HepG2 (cell line): ENCODE results near the gene MRNIP. TPM values are rescaled to one million over a fixed set of nuclear protein-coding genes. Genes with fewer than 3 reads are reported as not detected.

ENCODE experiments used
- GABPB1 ChIP-seq: IDR thresholded peaks from 2 replicates; pipeline ENCODE4 v1.6.1; 2016; ENCODE audit warnings: mild to moderate bottlenecking, missing genetic modification reagents, moderate library complexity, missing compliant biosample characterization
- HMGA1 ChIP-seq: sonication (generic); formaldehyde crosslinking; conservative IDR thresholded peaks from 2 replicates; pipeline ENCODE4 v1.4.0; 2020; ENCODE audit warnings: missing genetic modification reagents
- ZFP36L1 ChIP-seq: sonication (generic); formaldehyde crosslinking; IDR thresholded peaks from 2 replicates; pipeline ENCODE4 v1.8.0; 2022; ENCODE audit warnings: mild to moderate bottlenecking, missing genetic modification reagents, moderate library complexity
- ZNF333 ChIP-seq: sonication (generic); formaldehyde crosslinking; IDR thresholded peaks from 2 replicates; pipeline ENCODE4 v1.4.0; 2020; ENCODE audit warnings: mild to moderate bottlenecking, missing genetic modification reagents, borderline replicate concordance
- ZNF343 ChIP-seq: sonication (generic); formaldehyde crosslinking; IDR thresholded peaks from 2 replicates; pipeline ENCODE4 v1.4.0; 2020; ENCODE audit warnings: mild to moderate bottlenecking, missing genetic modification reagents
- polyA plus RNA-seq, 8 experiments: library from polyadenylated mRNA; depleted of rRNA in 3 of 8; stranded (reverse) in 7 of 8; unstranded in 1 of 8; fragments of >200 nt; fragmentation: Illumina TruSeq in 4 of 8; extraction: Trizol in 4 of 8; gene quantifications; 2 replicates each; pipeline versions ENCODE4 v1.2.1 to v1.2.3, GENCODE V29; 2011 to 2016; ENCODE audit warnings: low read depth in 4 of 8, missing spikeins in 1 of 8, mixed read lengths in 1 of 8; ENCODE audit not compliant: insufficient read depth in 1 of 8
- total RNA-seq, 5 experiments: library from RNA; depleted of rRNA; stranded (reverse); fragments of >200 nt; fragmentation: Illumina TruSeq; extraction: Trizol; gene quantifications; 2 replicates each; pipeline ENCODE4 v1.2.3, GENCODE V29; 2016; ENCODE audit warnings: low read depth in 1 of 5
- TF ChIP-seq, protein P1 (sequence below): sonication (generic); formaldehyde crosslinking; IDR thresholded peaks from 2 replicates; pipeline ENCODE4; 2020; ENCODE audit warnings: missing genetic modification reagents, mild to moderate bottlenecking, borderline replicate concordance
- TF ChIP-seq, protein P2 (sequence below): sonication (generic); formaldehyde crosslinking; conservative IDR thresholded peaks from 2 replicates; pipeline ENCODE4 v1.4.0; 2020; ENCODE audit warnings: mild to moderate bottlenecking, missing genetic modification reagents, moderate library complexity
- TF ChIP-seq, protein P3 (sequence below): IDR thresholded peaks from 2 replicates; pipeline ENCODE4 v1.6.1; 2016
- TF ChIP-seq, protein P4 (sequence below): sonication (generic); formaldehyde crosslinking; IDR thresholded peaks from 2 replicates; pipeline ENCODE4 v1.5.0; 2020; ENCODE audit warnings: mild to moderate bottlenecking, missing genetic modification reagents, borderline replicate concordance
- TF ChIP-seq, protein P5 (sequence below): IDR thresholded peaks from 2 replicates; pipeline ENCODE4 v1.6.1; 2012; ENCODE audit warnings: inconsistent platforms
- TF ChIP-seq, protein P6 (sequence below): sonication (generic); formaldehyde crosslinking; IDR thresholded peaks from 2 replicates; pipeline ENCODE4 v1.5.0; 2020; ENCODE audit warnings: missing genetic modification reagents

The MRNIP gene
- total and polyA plus RNA-seq, 2 of the 13 experiments (the other 11 are each of a cell fraction or from before 2014, with no cell fraction given), result 15.5 to 34.1 TPM

DNA sequence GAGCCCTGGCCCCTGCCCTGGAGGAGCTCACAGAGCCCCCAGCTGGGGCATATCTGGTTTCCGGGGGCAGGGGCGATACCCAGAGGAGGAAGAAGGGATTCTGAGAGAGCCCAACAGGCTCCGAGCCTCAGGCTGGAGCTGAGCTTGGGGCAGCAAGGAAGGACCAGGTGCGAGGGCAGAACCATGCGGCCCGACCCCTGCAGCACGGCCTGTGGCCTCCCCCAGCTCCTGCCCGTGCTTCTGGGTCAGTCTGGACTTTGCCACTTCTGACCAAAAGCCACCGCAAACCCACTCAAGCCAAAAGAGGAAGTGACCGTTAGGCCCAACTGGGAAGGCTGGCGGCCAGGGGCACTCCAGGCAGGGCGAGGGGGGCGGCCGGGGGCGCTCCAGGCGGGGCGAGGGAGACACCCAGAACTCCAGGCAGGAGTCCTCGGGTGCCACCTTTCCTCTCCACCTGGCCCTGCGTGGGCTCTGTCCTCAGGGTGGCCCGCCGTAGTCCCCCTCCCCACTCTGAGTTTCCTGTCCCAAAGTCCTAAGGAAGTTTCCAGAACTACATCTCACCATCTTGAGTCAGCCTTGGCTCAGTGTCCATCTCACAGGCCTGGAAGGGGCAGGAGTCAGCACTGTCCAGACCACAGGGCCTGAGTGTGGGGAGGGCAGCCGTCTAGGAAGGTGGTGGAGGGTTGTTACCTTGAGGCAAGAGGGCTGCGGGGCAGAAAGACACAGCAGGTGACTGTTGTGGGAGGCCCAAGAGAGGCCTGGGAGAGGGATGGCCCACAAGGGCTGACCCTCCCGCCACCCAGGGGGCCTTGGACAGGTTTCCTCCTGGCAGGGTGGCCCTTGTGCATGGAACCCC, 65.8 kb downstream of the MRNIP start (continued):
- TF ChIP-seq, protein P1, sequence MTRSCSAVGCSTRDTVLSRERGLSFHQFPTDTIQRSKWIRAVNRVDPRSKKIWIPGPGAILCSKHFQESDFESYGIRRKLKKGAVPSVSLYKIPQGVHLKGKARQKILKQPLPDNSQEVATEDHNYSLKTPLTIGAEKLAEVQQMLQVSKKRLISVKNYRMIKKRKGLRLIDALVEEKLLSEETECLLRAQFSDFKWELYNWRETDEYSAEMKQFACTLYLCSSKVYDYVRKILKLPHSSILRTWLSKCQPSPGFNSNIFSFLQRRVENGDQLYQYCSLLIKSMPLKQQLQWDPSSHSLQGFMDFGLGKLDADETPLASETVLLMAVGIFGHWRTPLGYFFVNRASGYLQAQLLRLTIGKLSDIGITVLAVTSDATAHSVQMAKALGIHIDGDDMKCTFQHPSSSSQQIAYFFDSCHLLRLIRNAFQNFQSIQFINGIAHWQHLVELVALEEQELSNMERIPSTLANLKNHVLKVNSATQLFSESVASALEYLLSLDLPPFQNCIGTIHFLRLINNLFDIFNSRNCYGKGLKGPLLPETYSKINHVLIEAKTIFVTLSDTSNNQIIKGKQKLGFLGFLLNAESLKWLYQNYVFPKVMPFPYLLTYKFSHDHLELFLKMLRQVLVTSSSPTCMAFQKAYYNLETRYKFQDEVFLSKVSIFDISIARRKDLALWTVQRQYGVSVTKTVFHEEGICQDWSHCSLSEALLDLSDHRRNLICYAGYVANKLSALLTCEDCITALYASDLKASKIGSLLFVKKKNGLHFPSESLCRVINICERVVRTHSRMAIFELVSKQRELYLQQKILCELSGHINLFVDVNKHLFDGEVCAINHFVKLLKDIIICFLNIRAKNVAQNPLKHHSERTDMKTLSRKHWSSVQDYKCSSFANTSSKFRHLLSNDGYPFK (CRISPR knock-in tag), result no peak
- TF ChIP-seq, protein P2, sequence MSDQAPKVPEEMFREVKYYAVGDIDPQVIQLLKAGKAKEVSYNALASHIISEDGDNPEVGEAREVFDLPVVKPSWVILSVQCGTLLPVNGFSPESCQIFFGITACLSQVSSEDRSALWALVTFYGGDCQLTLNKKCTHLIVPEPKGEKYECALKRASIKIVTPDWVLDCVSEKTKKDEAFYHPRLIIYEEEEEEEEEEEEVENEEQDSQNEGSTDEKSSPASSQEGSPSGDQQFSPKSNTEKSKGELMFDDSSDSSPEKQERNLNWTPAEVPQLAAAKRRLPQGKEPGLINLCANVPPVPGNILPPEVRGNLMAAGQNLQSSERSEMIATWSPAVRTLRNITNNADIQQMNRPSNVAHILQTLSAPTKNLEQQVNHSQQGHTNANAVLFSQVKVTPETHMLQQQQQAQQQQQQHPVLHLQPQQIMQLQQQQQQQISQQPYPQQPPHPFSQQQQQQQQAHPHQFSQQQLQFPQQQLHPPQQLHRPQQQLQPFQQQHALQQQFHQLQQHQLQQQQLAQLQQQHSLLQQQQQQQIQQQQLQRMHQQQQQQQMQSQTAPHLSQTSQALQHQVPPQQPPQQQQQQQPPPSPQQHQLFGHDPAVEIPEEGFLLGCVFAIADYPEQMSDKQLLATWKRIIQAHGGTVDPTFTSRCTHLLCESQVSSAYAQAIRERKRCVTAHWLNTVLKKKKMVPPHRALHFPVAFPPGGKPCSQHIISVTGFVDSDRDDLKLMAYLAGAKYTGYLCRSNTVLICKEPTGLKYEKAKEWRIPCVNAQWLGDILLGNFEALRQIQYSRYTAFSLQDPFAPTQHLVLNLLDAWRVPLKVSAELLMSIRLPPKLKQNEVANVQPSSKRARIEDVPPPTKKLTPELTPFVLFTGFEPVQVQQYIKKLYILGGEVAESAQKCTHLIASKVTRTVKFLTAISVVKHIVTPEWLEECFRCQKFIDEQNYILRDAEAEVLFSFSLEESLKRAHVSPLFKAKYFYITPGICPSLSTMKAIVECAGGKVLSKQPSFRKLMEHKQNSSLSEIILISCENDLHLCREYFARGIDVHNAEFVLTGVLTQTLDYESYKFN, result peak; percentile 25; the same call in 1 of the 2 replicates
- TF ChIP-seq, protein P3, sequence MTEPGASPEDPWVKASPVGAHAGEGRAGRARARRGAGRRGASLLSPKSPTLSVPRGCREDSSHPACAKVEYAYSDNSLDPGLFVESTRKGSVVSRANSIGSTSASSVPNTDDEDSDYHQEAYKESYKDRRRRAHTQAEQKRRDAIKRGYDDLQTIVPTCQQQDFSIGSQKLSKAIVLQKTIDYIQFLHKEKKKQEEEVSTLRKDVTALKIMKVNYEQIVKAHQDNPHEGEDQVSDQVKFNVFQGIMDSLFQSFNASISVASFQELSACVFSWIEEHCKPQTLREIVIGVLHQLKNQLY (CRISPR knock-in tag), result no peak
- TF ChIP-seq, protein P4, sequence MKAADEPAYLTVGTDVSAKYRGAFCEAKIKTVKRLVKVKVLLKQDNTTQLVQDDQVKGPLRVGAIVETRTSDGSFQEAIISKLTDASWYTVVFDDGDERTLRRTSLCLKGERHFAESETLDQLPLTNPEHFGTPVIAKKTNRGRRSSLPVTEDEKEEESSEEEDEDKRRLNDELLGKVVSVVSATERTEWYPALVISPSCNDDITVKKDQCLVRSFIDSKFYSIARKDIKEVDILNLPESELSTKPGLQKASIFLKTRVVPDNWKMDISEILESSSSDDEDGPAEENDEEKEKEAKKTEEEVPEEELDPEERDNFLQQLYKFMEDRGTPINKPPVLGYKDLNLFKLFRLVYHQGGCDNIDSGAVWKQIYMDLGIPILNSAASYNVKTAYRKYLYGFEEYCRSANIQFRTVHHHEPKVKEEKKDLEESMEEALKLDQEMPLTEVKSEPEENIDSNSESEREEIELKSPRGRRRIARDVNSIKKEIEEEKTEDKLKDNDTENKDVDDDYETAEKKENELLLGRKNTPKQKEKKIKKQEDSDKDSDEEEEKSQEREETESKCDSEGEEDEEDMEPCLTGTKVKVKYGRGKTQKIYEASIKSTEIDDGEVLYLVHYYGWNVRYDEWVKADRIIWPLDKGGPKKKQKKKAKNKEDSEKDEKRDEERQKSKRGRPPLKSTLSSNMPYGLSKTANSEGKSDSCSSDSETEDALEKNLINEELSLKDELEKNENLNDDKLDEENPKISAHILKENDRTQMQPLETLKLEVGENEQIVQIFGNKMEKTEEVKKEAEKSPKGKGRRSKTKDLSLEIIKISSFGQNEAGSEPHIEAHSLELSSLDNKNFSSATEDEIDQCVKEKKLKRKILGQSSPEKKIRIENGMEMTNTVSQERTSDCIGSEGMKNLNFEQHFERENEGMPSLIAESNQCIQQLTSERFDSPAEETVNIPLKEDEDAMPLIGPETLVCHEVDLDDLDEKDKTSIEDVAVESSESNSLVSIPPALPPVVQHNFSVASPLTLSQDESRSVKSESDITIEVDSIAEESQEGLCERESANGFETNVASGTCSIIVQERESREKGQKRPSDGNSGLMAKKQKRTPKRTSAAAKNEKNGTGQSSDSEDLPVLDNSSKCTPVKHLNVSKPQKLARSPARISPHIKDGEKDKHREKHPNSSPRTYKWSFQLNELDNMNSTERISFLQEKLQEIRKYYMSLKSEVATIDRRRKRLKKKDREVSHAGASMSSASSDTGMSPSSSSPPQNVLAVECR, result peak; percentile 24; the same call in 1 of the 2 replicates
- TF ChIP-seq, protein P5, sequence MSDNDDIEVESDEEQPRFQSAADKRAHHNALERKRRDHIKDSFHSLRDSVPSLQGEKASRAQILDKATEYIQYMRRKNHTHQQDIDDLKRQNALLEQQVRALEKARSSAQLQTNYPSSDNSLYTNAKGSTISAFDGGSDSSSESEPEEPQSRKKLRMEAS, result peak; percentile 77
- TF ChIP-seq ZNF343 (CRISPR knock-in tag), result no peak
- peak; percentile 14; the same call in 1 of the 2 replicates for TF ChIP-seq GABPB1 (CRISPR knock-in tag)
- no peak for TF ChIP-seq HMGA1 (CRISPR knock-in tag)
- TF ChIP-seq, protein P6, sequence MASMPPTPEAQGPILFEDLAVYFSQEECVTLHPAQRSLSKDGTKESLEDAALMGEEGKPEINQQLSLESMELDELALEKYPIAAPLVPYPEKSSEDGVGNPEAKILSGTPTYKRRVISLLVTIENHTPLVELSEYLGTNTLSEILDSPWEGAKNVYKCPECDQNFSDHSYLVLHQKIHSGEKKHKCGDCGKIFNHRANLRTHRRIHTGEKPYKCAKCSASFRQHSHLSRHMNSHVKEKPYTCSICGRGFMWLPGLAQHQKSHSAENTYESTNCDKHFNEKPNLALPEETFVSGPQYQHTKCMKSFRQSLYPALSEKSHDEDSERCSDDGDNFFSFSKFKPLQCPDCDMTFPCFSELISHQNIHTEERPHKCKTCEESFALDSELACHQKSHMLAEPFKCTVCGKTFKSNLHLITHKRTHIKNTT (CRISPR knock-in tag), result no peak
- no peak for TF ChIP-seq ZNF333 (CRISPR knock-in tag)
- TF ChIP-seq ZFP36L1 (CRISPR knock-in tag), result no peak
- TF ChIP-seq, all 625 proteins: peak for 15
